ENCODE results near the gene MAP3K6.

The MAP3K6 gene

GRCh38 chr1:27331426-27331825 lies 35.3 kb downstream of the MAP3K6 start:
- no peak for DNase-seq

- DNase-seq = no peak
These were observed 36.0 kb downstream of the MAP3K6 start for GRCh38 chr1:27330786-27331185.

DNA sequence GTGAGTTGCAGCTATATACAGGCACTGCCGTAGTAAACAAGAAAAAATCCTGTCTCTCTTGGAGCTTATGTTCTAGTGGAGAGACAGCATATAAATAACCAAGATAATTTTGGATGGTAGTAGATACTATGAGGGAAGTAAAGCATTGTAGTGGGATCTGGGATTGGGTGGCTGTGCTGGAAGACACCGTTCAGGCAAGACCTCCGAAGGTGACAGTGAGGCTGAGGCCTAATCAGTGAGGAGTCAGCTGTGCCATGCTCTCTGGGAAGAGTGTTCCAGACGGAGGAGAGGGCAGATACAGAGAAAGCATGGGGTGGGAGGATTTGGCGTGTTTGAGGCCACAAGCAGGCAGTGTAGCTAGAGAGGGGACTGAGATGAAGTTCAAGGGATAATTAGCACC lies 38.8 kb downstream of the MAP3K6 start:
- no peak for DNase-seq

GRCh38 chr1:27325286-27325685 lies 41.5 kb downstream of the MAP3K6 start:
- no peak for DNase-seq

DNA sequence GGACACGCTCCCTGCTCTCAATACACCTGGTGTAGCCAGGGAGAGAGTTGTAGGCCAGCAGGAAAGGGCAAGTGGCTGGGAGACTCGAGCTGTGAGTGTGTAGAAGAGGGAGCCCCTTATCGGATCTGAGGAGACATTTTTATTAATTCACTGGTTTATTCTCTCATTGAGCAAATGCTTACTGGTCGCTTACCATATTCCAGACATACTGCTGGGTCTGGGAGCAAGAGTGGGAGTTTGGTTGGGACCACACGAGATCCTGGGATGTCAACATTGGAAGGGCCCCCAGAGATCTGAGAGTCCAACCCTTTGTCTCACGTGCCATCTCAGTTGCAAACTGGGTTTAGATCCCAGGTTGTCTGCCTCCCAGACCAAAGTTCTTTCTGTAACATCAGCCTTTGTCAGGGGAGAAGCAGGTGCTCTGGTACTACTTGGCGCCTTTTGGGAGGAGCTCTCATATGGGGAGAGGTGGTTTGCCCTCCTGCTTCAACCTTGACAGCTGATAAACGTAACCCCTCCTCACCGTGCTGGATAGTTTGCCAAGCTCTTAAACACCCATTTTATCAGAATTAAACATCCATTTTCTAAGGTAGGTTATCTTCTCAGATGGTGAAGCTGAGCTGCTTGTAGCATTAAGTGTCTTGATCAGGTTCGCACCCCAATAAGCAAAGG lies 44.1 kb downstream of the MAP3K6 start:
- no peak for DNase-seq

DNA sequence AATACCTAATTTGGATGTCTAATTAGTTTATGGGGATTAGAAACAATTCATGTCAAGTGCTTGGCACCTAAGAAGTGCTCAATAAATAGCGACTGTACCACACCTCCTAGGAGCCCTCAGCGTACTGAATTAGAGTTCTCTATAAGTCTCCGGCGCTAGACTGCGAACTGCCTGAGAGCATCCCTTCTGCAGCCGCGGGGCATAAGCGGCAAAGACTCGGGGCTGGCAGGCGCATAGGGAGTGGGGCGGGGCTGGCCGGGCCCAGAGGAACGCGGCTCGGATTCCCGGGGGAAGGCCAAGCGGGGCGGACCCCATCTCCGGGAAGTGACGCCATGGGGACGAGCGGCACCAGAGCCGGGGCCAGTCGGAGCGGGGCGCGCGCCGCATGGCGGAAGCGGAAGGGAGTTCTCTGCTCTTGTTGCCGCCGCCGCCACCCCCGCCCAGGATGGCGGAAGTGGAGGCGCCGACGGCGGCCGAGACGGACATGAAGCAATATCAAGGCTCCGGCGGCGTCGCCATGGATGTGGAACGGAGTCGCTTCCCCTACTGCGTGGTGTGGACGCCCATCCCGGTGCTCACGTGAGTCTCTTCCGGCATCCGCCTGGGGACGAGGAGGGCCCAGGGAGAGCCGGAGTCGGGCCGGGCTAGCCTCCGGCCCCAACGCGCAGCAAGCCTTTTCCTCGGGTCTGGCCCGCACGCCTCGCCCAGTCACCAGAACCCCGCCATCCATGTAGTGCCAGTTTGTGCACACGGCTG lies 44.8 kb downstream of the MAP3K6 start, which contains the start of gene TMEM222:
TMEM222 (plus strand) TSS at position 351 of the 756 bp plus-strand sequence; CDS start at position 386, 35 bp downstream.
- peak; percentile 75 for DNase-seq

DNA sequence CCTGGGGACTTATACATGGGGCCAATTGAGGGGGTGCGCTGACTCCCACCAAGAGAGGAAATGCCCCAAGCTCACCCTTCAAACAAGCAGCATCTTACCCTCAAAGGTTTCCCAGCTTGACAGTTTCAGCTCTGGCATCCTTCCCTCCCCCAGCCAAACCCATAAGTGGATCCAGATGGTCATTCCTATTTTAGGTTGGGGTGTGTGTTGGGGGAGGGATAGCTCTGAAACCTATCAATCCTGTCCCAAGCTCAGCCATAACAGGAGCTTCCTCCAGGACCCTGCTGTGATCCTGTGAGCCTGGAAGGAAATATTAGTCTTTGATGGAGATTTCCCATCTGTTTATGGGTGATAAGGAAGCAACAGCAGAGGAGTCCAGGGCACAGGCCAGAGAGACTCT lies 48.2 kb downstream of the MAP3K6 start:
- no peak for DNase-seq

- DNase-seq = no peak
These were observed 48.6 kb downstream of the MAP3K6 start for GRCh38 chr1:27318136-27318535.

GRCh38 chr1:27316860-27317259 lies 49.9 kb downstream of the MAP3K6 start:
- no peak for DNase-seq

DNA sequence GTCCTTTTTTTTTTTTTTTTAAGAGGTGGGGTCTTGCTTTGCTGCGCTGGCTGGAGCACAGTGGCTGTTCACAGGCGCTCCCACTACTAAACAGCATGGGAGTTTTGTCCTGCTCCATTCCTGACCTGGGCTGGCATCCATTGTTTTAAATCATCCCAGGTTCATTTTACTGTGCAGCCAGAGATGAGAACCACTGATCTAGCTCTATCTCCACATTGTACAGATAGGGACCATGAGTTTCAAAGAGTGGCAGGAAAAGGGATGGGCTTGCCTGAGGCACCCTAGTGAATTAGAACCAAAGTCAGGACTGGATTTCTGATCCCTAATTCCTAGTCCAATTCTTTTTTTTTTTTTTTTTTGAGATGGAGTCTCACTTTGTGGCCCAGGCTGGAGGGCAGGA lies 52.0 kb downstream of the MAP3K6 start:
- DNase-seq = no peak

DNA sequence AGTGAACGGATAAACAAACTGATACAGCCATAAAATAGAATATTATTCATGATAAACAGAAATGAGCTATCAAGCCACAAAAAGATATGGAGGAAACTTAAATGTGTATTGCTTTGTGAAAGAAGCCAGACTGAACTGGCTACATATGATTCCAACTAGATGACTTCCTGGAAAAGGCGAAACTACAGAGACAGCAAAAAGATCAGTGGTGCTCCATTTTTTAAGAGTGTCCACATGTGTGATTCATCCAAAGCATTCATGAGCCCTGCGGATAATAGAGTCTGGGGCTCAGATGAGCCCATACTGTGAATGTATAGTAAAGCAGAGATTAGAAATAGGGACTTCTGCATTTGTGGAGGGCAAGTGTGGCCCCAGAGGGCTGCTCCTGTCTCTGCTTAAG lies 52.6 kb downstream of the MAP3K6 start:
- DNase-seq = no peak

DNA sequence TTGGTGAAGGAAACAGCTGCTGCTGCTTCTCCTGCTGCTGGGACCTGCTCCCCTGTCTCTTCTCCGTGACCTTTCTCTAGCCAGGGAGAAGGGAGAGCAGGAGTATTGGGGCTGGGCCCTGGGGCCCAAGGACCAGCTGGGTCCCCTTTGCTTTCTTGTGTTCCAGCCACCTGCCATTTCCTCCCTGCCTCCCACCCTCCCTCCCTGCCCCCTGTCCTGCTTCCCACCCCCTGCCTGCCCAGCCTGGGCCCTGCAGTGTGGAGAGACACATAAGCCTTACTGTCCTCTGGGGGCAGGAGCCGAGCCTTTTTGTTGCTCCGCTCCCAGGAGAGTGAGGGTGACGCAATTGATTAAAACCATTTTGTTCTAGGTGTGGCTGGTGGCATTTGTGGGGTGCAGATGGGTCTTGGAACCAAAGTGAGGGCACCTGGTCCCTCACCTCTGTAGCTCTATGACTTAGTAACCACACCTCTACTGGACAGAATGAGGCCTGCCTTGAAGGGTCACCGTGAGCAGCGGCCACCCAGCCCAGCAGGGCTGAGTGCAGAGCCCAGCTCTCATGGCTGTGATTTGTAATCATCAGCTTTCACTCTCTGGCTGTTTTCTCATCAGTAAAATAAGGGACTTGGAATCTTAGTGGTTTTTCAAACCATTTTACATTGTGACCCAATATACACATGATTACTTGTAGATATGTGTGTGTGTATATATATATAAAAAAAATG lies 58.7 kb downstream of the MAP3K6 start:
- DNase-seq = no peak

GRCh38 chr1:27306892-27307761 lies 59.6 kb downstream of the MAP3K6 start:
- no peak for DNase-seq

DNA sequence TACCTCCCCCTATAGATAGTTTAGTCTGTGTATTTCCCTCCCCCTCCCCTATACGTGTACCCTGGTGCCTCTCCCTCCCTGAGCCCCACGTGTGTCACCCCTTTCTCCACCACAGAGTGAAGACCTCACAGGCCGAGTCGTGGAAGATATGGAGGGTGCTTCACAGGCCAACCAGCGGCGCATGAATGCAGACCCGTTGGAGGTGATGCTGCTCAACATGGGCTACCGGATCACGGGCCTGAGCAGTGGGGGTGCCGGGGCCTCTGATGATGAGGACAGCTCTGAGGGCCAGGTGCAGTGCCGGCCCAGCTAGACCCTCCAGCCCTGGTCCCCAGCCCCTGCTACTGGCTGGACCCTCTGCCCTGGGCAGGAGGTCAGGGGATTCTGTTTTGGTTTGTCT lies 60.7 kb downstream of the MAP3K6 start:
- no peak for DNase-seq
